ENCODE data around the gene PAN3.

PAN3 gene

GRCh38 chr13:28314879-28315278 lies 176.5 kb downstream of the PAN3 start:
- DNase-seq: no peak

- no peak for DNase-seq
Measured at GRCh38 chr13:28316129-28316528, 177.8 kb downstream of the PAN3 start.

GRCh38 chr13:28316836-28317235 lies 178.5 kb downstream of the PAN3 start:
- no peak for DNase-seq

GRCh38 chr13:28318496-28318895 lies 180.2 kb downstream of the PAN3 start:
- no peak for DNase-seq

- DNase-seq: no peak
Measured at GRCh38 chr13:28319528-28319927, 181.2 kb downstream of the PAN3 start.

- DNase-seq: no peak
Measured at GRCh38 chr13:28320209-28320608, 181.9 kb downstream of the PAN3 start.

- DNase-seq: no peak
Measured at GRCh38 chr13:28320884-28321574, 182.7 kb downstream of the PAN3 start.

- DNase-seq: no peak
Measured at GRCh38 chr13:28321756-28322155, 183.4 kb downstream of the PAN3 start.

GRCh38 chr13:28322256-28322905 lies 184.0 kb downstream of the PAN3 start:
- DNase-seq: no peak

GRCh38 chr13:28324181-28324789 lies 185.9 kb downstream of the PAN3 start:
- peak; percentile 54 for DNase-seq

- no peak for DNase-seq
Measured at GRCh38 chr13:28325022-28325421, 186.7 kb downstream of the PAN3 start.

GRCh38 chr13:28326056-28326455 lies 187.7 kb downstream of the PAN3 start:
- DNase-seq: no peak

GRCh38 chr13:28327373-28328270 lies 189.3 kb downstream of the PAN3 start:
- DNase-seq: no peak

GRCh38 chr13:28328271-28328607 lies 189.9 kb downstream of the PAN3 start:
- DNase-seq: no peak

- no peak for DNase-seq
Measured at GRCh38 chr13:28329395-28330158, 191.2 kb downstream of the PAN3 start.

- no peak for DNase-seq
Measured at GRCh38 chr13:28333204-28333881, 195.0 kb downstream of the PAN3 start.

- no peak for DNase-seq
Measured at GRCh38 chr13:28336193-28336657, 197.9 kb downstream of the PAN3 start.

GRCh38 chr13:28337166-28338005 lies 199.0 kb downstream of the PAN3 start:
- no peak for DNase-seq

- no peak for DNase-seq
Measured at GRCh38 chr13:28338006-28338574, 199.7 kb downstream of the PAN3 start.

- no peak for DNase-seq
Measured at GRCh38 chr13:28338742-28339141, 200.4 kb downstream of the PAN3 start.

- DNase-seq: no peak
Measured at GRCh38 chr13:28339419-28339818, 201.1 kb downstream of the PAN3 start.

All from CD4-positive, alpha-beta T cell treated with Interleukin-17A for 1 hour (primary cell).